GM18861 (cell line): ENCODE results near the gene ASB2.

Experiments used
- ATAC-seq: cut with Tn5 transposase; IDR thresholded peaks from one replicate; pipeline ENCODE4 v1.9.1; 2021; ENCODE audit not compliant: unreplicated experiment

The ASB2 gene

DNA sequence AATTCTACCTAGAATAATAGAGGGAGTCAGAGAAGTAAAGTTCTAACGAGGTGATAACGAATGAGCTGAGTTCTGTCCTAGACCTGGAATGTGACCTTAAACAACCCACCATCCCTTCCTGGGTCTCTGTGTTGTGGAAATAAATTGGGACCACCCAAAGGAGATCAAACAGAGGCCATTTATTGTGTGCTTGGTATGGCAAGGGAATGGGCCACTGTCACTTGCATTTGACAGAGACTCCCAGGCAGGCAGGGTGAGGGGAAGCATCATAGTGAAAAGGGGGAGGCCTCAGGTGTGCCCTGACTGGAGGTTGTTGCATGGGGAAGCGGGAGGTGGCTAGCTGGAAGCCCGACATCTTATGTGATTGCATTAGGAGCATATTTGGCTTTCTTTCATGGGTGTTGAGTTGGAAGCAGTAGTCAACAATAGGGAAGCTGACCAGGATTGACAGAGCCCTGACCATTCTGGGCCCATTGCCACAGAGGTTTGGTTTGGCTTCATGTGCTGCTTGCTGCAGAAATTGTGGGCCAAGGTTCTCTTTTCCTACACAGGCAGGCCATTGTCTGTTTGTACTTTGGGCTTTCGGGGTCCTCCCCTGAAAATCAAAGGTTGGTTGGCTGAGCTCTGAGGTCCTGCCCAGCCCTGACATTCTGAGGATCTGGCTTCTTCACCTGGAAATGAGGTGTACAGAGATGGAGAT lies 66.8 kb downstream of the ASB2 start:
- ATAC-seq: no peak

DNA sequence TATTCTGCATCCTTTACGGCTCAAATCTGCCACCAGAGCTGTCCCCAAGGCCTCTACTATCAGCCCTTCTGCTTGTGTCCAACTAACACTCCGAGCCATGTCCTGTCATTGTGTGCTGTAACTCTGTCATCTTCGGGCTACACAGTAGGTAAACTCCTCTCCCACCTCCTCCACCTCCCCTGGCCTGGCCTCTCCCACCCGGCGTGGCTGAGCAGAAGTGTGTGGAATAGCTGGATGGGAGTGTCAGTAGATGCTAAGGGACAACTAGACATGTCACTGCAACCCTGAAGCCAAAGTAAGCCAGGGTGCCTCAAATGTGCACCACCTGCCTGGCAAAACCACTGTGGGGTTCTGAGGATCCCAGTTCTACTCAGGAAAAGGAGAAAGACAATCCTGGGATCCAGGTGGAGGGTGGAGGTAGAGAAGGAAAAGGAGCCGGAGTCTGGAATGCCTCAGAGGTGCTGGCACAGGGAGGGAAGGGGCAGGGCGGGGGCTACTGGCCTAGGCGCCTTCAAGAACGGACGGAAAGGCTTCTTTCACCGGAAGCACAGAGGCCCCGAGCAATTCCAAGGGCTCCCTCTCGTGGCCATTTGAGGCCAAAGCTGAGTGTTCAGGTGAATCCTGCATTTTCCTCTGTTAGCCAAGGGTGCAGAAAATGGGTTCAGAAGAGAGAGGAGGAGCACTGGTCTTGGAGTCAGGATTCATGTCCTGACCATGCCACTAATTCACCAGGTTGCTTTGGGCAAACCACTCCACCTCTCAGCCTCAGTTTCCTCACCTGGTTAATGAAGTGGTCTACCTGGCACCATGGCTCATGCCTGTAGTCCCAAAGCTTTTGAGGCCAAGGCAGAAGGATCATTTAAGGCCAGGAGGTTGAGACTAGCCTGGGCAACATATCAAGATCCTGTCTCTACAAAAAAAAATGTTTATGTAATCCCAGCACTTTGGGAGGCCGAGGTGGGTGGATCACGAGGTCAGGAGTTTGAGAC lies 69.7 kb downstream of the ASB2 start:
- ATAC-seq: no peak

DNA sequence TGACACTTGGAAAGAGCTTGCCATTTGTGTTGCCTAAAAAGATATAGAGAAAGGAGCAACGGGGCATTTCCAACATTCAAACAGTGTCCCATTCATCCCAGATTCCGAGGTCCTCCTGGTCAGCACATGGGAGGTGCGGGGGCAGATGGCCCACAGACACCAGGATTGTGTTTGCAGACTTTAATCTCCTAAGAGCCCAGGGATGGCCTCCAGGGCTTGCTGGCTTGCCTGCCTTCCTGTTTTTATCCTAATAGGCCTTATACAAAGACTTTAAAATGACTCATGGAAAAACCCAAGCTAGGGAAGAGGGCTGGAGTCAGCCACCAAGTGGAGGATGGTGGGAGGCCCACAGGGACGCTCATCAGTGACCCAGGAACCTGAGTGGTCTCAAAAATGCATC lies 70.7 kb downstream of the ASB2 start:
- ATAC-seq: no peak

DNA sequence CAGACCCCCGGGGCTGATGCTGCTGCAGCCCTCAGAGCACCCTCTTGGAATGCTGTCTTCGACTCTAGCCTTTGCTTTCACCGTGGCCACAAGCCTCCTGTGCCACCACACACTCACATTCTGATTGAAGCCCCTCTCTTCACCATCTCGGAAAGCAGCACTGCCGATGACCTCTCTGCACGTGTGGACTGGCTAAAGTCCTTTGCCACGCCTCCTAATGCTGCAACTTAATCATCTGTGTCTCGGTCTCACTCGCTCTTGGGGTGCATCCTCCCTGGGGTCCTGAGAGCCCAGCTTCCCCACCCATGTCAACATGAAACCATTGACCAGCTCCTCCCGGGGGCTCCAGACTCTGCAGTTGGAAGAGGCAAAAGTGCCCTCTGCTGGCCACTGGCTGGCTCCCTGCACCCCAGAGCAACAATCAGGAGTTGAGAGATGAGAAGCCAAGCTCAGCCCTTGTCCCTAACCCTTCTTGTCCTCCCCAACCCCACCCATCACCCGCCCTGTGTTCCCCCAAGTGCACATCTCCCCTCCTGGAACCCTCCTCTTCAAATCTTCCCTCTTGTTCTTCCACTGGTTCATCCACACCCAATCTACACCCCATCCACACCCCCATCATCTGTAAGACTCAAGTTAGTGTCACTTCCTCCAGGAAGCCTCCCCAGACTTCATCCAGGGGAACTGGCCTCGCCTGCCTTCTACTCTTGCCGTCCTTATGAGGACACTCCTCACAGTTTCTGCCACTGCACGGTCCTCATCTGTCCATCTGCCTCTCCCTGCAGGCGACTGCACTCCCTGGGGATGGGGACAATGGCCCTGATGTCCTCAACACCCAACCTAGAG lies 72.8 kb downstream of the ASB2 start:
- no peak for ATAC-seq

DNA sequence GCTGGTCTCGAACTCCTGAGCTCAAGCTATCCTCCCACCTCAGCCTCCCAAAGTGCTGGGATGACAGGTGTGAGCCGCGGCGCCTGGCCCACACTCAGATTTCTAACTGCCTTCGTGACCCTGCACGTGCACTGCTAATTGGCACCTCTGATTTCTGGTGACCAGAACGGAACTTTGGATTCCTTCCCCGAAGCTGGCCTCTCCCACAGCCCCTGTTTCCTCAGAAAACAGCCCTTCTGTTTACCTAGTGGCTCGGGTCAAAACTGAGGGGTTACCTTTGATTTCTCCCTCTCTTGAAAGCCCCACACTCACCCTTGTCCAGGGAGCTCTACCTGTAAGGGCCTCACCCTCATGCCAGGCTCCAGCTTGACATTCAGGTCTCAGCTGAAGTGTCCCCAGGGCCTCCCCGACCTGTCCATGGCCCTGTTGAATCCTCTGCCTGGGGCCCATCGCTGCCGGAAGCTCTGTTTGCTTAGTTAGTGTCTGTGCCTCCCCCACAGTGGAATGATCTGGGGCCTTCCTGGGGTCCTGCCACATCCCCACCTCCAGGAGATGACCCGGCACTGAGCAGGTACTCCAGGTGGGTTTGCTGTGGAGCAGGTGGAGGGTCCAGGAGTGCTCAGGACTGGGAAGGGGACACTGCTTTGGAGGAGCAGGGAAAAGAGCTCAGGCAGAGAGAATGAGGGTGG lies 73.6 kb downstream of the ASB2 start:
- no peak for ATAC-seq

DNA sequence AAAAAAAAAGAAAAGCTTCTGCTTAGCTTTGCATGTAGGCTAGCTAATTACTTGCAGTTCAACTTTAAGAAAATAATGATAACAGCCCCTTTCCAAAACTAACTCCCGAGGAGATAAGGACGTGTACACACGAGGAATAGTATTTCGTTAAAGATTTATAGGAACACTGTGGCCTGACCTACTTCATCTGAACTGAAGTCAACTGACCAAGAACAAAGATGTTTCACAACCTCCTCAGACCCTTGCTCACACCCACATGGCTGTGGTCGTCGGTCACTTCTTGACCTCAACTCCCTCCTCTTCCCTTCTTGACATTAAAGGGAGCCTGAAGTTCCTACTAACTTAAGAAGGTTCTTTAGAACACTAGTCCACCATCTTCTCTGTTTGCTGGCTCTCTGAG lies 74.6 kb downstream of the ASB2 start:
- ATAC-seq: no peak

DNA sequence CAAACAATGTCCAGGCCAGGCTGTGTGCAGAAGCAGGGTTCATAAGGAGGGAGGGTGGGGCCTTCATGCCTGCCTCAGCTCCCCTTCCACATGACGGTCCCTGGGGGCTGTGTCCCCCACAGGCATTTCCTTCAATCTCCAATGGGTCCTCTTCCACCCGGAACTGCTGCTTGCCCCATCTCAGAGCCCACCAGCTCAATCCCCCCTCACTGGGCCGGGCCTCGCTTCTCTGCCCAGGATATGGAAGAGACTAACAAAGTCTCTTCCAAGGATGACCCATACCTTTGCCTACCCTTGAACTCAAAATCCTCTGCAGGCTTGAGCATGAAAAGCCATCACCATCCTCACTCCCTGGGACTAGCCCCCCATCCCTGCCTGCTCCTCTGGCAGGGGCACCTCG lies 77.6 kb downstream of the ASB2 start:
- ATAC-seq: no peak

DNA sequence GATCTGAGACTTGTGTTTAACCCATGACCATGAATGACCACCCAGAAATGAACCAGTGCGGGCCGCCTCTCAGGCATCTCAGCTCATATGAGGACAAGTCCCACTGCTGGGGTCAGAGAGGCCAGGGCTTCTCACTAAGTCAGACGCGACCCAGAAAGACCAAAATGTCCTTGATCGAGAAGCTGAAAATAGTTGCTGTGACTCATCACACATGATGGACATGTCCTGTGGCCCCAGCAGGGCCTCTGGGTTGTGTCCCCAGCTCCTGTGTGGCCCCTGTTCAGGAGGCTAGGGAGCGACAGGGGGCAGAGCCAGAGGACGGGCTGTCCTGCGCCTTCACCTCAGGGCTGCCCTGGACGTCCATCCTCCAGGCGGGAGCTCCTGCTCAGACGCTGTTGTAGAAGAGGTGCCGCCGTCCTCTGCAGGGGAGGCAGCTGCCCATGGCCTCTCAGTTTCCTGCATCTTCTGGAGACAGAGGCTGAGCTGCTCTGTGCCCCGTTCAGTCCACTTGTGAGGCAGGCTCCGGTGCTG lies 78.2 kb downstream of the ASB2 start:
- no peak for ATAC-seq

DNA sequence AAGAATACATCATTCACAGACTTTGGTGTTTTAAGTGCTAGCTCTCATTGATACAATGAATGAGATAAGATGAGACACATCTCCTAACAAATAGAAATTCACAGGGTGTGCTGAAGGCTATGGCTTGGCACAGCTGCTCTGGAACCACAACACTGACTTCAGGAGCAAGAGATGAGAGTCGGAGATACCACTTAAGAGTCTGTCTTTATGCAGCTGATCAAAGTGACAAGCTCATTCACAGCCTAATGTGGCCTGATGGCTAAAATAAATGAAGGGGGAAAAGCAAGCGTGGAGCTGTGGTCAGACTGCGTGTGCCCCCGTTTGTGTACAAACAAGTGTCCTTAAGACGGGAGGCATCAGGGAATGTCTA lies 78.9 kb downstream of the ASB2 start:
- ATAC-seq: no peak

DNA sequence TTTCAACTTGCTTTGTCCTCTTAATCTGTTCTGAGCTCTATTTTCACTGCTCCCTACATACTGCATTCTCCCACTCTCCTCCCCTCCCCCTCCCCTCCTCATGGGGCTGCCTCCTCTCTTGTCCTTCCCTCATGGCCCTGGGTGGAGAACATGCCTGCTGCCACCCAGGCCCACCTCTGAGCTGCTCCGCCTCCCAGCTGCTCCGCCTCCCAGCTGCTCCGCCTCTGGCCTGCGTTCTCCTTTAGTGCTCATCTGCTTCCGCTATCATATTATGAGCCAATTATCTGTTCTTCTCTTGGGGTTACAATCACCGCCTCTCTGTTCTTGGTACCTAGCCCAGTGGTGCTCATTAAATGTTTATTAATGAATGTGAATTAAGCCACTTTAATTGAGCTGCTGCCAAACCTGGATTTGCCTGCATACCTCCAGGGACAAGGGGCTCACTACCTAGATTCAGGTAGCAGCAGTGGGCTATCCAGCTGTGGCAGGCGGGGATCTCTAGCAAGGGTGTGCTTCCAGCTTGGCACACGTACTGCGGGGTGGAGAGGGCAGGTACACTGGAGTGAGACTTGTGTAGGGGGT lies 81.3 kb downstream of the ASB2 start:
- ATAC-seq: no peak

DNA sequence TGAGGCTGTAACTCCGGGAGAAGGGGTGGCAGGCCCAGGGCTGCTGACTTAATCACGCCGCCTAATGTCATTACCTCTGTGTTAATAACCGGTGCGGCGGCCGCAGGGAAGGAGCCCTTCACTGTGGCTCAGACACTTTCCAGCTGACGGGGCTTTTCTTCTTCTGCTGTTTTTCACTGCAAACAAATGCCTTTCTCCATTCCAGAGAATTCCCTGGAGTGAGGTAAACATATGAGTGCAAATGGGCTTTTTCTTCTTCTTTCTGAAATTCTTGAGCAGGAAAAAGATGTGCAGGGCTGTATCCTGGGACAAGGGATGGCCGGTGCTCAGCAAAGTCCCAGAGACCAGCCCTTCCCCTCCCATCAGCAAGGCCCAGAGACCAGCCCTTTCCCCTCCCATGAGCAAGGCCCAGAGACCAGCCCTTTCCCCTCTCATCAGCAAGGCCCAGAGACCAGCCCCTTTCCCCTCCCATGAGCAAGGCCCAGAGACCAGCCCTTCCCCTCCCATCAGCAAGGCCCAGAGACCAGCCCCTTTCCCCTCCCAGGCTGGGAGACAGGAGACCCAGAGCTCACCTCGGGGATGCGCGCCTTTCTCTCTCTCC lies 82.6 kb downstream of the ASB2 start:
- no peak for ATAC-seq

DNA sequence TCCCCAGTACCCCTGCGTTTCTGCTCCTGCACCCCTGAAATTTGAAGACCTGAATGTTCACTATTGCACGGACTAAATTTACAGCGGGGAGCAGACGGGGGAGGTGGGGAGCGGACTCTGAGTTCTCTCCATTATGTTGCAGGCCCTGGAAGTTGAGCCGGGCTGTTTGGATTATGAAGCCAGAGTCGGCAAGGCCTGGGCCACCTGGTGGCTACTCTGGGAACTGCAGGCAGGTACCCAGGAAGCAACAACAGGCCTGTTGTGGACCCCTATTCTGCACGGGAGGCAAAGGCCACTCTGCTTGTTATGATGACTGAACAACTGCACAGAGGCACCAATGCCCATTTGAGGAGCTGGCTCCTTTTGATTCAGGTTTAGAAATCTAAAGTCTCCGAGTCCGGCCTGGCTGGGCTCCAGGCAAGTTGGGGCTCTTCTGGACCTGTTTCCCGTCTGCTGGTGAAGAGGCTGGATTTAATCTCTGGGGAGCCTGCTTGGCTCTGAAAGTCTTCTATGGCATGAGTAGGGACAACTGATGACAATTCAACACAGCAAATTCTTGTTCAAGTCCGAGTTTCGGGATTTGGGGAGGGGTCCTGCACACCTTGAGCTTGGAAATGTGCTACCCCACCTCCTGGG lies 83.3 kb downstream of the ASB2 start:
- ATAC-seq: no peak

DNA sequence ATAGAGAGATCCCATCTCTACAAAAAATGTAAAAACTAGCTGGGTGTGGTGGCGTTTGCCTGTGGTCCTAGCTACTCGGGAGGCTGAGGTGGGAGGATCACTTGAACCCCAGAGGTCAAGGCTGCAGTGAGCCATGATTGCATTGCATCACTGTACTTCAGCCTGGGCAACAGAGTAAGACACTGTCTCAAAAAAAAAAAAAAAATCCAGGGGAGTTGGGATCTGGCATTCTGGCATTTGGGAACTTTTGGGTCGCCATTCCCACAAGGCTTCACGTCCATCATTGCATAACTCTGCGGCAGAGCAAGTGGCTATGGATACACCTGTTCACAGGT lies 83.9 kb downstream of the ASB2 start:
- no peak for ATAC-seq

DNA sequence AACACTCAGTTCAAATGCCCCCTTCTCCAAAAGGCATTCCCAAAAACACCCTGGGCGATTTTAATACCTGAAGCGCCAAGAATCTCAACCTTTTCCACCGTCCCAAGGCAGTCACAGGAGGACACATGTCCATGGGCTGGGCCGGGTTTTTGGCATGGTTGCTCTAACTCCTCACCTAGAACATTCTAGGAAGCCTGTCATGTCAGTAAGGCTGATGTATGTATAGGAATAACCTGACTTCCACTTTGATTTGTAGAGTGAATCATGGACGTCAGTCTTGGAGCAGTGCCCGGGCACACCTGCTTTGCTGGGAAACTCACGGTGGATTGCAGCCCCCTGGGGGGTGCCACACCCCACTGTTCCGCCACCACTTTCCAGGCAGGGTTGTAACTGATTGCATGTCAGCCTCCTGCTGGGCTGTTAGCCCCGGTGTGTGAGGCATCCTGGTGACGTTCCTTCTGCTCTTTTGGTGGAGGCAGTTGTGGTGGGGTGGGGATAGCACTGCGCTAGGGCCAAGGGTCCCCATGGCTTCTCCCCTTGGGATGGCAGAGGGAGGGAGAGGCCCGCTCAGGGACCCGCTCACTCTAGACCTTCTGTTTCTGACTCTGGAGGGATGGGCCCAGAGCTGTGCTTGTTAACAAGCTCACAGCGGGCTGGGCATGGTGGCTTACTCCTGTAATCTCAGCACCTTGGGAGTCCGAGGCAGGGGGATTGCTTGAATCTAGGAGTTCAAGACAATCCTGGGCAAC lies 84.4 kb downstream of the ASB2 start:
- no peak for ATAC-seq

DNA sequence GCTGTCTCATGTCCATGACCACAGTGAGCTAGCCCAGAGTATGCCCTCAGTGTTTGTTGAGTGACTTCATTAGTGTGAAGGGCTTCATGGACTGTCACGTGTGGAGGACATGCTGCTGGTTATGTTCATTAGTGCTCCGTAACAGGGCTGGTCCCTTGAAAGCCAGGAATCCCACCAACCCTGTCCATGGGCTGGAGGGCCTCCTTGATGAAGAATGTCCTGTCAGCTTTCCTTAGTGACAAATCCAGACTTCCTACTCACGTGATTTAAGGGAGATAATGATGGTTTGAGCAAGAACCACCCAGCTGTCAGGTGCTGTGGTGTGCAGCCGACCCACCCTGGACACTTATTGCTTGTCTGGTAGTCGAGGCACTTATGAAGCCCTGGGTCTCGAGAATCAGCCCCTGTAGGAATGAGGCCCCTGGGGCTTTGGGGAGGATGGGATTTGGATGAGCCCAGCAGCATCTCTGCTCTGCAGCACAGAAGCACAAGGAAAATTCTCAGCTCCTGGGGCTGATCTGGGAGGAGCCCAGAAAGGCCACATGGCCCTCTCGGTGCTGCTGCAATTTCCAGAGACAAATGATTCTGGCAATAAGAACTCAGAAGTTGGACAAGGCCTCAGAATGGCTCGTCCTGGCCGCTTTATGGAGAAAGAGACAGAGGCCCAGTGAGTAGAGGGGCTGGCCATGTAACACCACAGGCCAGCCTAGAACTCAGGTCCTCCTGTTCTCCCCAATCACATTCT lies 86.5 kb downstream of the ASB2 start:
- no peak for ATAC-seq

DNA sequence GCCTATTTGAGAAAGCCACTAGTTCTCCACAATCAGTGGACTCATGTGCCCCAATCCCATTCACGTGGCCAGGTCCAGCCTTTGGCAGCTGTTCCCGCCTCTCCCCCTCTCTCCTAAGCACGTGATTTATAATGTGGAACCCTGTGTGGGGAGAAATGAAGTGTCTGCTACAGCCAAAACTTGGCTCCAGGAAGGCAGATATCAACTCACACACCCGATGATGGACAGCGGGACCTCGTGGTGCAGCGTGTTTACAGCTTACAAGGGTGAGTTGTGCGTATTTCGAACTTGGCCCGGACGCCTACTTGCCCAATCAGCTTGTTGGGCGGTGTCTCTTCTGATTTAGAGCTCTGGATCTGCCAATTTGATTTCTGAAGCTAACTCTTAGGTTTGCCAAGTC lies 87.4 kb downstream of the ASB2 start:
- no peak for ATAC-seq

DNA sequence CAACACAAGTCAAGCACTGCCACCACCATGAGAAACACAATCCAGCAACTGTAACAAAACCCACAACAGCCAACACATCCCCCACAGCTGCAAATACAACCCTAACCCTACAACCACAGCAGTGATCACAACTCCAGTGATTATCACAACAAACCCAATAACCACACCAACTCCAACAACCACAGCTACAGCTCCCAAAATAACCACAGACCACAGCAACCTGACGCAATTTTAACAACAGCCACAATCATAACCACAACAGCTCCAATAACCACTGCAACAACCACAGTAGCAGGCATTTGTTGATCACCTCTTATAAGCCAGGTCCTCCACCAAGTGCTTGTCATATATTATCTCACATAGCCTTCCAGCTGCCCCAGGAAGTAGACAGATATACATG lies 91.4 kb downstream of the ASB2 start:
- ATAC-seq: no peak
